ENCODE measurements around the gene RAB3C. TPM values are rescaled to one million over a fixed set of nuclear protein-coding genes. Genes with fewer than 3 reads are reported as not detected.
A peak's percentile ranks its signal among the peaks of the same experiment; 100 is the strongest.

The RAB3C gene
- total RNA-seq, 6 donors from 2014 or later: 0.09 to 1.1 (median 0.87) TPM; not detected in 2

GRCh38 chr5:58754250-58754649 is 171.4 kb downstream of the RAB3C start:
- WGBS, 2 donors: 90 to 92% methylated on average over 6 of the region's 6 CpGs

DNA sequence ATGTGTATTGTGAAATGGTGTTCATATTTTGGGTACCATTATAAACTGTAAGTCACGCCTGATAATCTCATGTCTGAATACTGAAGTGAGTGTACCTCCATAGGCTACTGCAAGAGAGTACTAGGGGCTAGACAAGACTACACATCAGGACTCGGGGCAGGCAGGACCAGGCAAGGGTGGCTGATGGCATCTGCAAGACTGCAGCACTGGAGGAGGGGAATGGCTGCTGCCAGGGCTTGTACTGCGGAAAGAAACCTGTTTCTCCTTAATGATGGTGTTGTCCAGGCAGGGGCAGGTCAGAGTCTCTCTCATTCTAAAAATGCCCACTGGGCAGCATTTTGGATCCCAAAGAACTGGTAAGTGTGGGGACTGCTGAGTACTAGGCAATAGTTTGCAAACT is 172.5 kb downstream of the RAB3C start:
- no peak overlapping the region for H3K27ac ChIP-seq
- no peaks in the 10 kb centered on the region for H3K36me3 ChIP-seq
- no peak for TF ChIP-seq POLR2AphosphoS5 (IDR thresholded peaks at IDR 0.05)
- TF ChIP-seq, protein P1, sequence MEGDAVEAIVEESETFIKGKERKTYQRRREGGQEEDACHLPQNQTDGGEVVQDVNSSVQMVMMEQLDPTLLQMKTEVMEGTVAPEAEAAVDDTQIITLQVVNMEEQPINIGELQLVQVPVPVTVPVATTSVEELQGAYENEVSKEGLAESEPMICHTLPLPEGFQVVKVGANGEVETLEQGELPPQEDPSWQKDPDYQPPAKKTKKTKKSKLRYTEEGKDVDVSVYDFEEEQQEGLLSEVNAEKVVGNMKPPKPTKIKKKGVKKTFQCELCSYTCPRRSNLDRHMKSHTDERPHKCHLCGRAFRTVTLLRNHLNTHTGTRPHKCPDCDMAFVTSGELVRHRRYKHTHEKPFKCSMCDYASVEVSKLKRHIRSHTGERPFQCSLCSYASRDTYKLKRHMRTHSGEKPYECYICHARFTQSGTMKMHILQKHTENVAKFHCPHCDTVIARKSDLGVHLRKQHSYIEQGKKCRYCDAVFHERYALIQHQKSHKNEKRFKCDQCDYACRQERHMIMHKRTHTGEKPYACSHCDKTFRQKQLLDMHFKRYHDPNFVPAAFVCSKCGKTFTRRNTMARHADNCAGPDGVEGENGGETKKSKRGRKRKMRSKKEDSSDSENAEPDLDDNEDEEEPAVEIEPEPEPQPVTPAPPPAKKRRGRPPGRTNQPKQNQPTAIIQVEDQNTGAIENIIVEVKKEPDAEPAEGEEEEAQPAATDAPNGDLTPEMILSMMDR (IDR thresholded peaks at IDR 0.05): no peak
- TF ChIP-seq POLR2A (IDR thresholded peaks at IDR 0.05): no peak
- no peaks in the 10 kb centered on the region for H3K27me3 ChIP-seq
- ATAC-seq (ENCODE audit: low FRiP score in 2 of 2) (no peak), DNase-seq (no peak)
- peaks cover 0 to 12% (median 9%) of the 10 kb centered on the region in 4 donors for H3K4me1 ChIP-seq
- no peak overlapping the region for H3K4me3 ChIP-seq
- H3K9me3 ChIP-seq: no peaks in the 10 kb centered on the region
- 94 to 95% methylated on average over 3 of the region's 3 CpGs for WGBS, 2 donors

More at GRCh38 chr5:58754250-58754649, 171.4 kb downstream of the RAB3C start:
- Histone ChIP-seq H3K4me1 (peaks cover 0 to 2% (median 1%) of the 10 kb centered on the region in 4 donors), H3K27me3 (no peaks in the 10 kb centered on the region), H3K36me3 (no peaks in the 10 kb centered on the region), H3K27ac (no peak overlapping the region), H3K4me3 (no peak overlapping the region), H3K9me3 (no peaks in the 10 kb centered on the region)
- ATAC-seq (ENCODE audit: low FRiP score in 2 of 2) (no peak), DNase-seq (no peak)
- TF ChIP-seq POLR2A (IDR thresholded peaks at IDR 0.05) (no peak), POLR2AphosphoS5 (IDR thresholded peaks at IDR 0.05) (no peak), EP300 (IDR thresholded peaks at IDR 0.05) (no peak)
- TF ChIP-seq, protein P1 (IDR thresholded peaks at IDR 0.05): no peak

GRCh38 chr5:58759745-58760144 is 176.9 kb downstream of the RAB3C start:
- TF ChIP-seq POLR2A (IDR thresholded peaks at IDR 0.05): no peak
- no peak for TF ChIP-seq EP300 (IDR thresholded peaks at IDR 0.05)
- TF ChIP-seq, protein P1 (IDR thresholded peaks at IDR 0.05): no peak
- TF ChIP-seq POLR2AphosphoS5 (IDR thresholded peaks at IDR 0.05): no peak
- WGBS, 2 donors: 12 to 30% methylated on average over 4 of the region's 4 CpGs
- Histone ChIP-seq H3K4me1 (peaks cover 0 to 13% (median 10%) of the 10 kb centered on the region in 4 donors), H3K27ac (peak overlapping the region in 1 of 4 donors; percentile 38), H3K4me3 (peak overlapping the region in 3 of 4 donors; percentile 5 to 34 (median 29)), H3K9me3 (no peaks in the 10 kb centered on the region), H3K36me3 (no peaks in the 10 kb centered on the region), H3K27me3 (no peaks in the 10 kb centered on the region)
- peak in 1 of 2 donors; percentile 54 for ATAC-seq (ENCODE audit: low FRiP score in 2 of 2)
- DNase-seq: no peak

DNA sequence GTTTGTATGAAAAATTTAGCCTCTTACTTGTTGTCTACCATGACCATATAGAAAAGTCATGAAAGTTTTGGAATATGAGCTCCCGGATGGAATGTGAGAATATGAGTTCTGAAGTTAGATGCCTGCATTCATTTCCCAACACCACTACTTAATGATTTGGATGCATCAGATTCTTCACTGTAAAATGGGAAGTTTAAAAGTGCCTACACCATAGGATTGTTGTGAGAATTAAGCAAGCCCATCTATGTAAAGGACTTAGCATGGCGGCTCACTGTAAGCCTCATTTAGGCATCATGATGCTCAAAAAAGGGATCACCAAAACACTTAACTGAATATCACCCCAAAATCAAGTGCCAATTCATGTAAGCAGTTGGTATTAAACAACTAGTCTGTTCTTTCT is 177.3 kb downstream of the RAB3C start:
- H3K36me3 ChIP-seq: no peaks in the 10 kb centered on the region
- peak overlapping the region in 1 of 4 donors; percentile 38 for H3K27ac ChIP-seq
- no peaks in the 10 kb centered on the region for H3K9me3 ChIP-seq
- ATAC-seq (ENCODE audit: low FRiP score in 2 of 2): no peak
- TF ChIP-seq EP300 (IDR thresholded peaks at IDR 0.05) (no peak), POLR2AphosphoS5 (IDR thresholded peaks at IDR 0.05) (no peak), POLR2A (IDR thresholded peaks at IDR 0.05) (no peak)
- TF ChIP-seq, protein P1 (IDR thresholded peaks at IDR 0.05): no peak
- WGBS, 2 donors: 78 to 82% methylated on average over 2 of the region's 2 CpGs
- peak overlapping the region in 3 of 4 donors; percentile 5 to 34 (median 29) for H3K4me3 ChIP-seq
- H3K27me3 ChIP-seq: no peaks in the 10 kb centered on the region
- DNase-seq: no peak
- H3K4me1 ChIP-seq: peaks cover 0 to 13% (median 10%) of the 10 kb centered on the region in 4 donors

DNA sequence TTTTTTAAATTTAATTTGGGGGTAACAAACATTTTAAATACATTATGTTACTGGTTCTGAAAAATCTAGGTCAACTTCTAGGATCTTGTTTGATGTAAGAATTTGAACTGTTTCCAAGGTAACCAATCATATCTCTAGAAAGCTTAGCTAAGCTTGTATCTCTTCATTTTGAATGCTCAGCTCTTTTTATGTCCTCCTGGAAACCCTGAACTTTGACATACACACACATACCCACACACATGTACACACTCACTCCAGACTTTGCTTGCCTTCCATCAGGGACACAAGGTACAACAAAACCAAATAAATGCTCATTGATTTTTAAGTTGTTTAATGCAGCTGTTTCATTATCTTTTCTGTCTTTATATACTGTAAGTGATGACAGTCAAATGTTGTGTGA is 178.5 kb downstream of the RAB3C start:
- H3K27me3 ChIP-seq: no peaks in the 10 kb centered on the region
- peaks cover 0 to 13% (median 10%) of the 10 kb centered on the region in 4 donors for H3K4me1 ChIP-seq
- H3K27ac ChIP-seq: no peak overlapping the region
- no peak for ATAC-seq (ENCODE audit: low FRiP score in 2 of 2)
- TF ChIP-seq POLR2A (IDR thresholded peaks at IDR 0.05) (no peak), POLR2AphosphoS5 (IDR thresholded peaks at IDR 0.05) (no peak), EP300 (IDR thresholded peaks at IDR 0.05) (no peak)
- TF ChIP-seq, protein P1 (IDR thresholded peaks at IDR 0.05): no peak
- H3K4me3 ChIP-seq: no peak overlapping the region
- H3K9me3 ChIP-seq: no peaks in the 10 kb centered on the region
- no peak for DNase-seq
- no peaks in the 10 kb centered on the region for H3K36me3 ChIP-seq
